Thyroid gland (tissue), 4 donors: Measurements from ENCODE around the gene SRGAP1. TPM values are rescaled to one million over a fixed set of nuclear protein-coding genes. Genes with fewer than 3 reads are reported as not detected.
A peak's percentile ranks its signal among the peaks of the same experiment; 100 is the strongest.

Experiments
- DNase-seq, 2 donors: peaks; one replicate each; pipeline ENCODE4 v3.0.0-alpha.2; 2019
- H3K27ac ChIP-seq, 3 donors: fragments of 200-600 bp; sonication (generic); 1 replicate in 2 of 3; 2 replicates in 1 of 3; pipeline ENCODE4 v1.5.1; 2016 to 2019; ENCODE audit warnings: mild to moderate bottlenecking in 1 of 3, moderate library complexity in 1 of 3
- H3K27me3 ChIP-seq: fragments of 200-600 bp; sonication (generic); one replicate; pipeline ENCODE4 v1.5.1; 2019
- H3K36me3 ChIP-seq, 2 donors: fragments of 200-600 bp; sonication (generic); one replicate each; pipeline ENCODE4 v1.5.1; 2016 to 2019
- H3K4me1 ChIP-seq, 2 donors: fragments of 200-600 bp; sonication (generic); one replicate each; pipeline ENCODE4 v1.5.1; 2017 to 2019
- H3K4me3 ChIP-seq, 3 donors: fragments of 200-600 bp; sonication (generic); replicated peaks in 1 of 3; 1 replicate in 2 of 3; 2 replicates in 1 of 3; pipeline ENCODE4 v1.5.1; 2016; ENCODE audit warnings: mild to moderate bottlenecking in 1 of 3
- H3K9me3 ChIP-seq: fragments of 200-600 bp; sonication (generic); one replicate; pipeline ENCODE4 v1.5.1; 2017
- CTCF ChIP-seq, 6 experiments: fragments of 200-600 bp in 3 of 6; fragments of 450-650 bp in 3 of 6; sonication (generic) in 3 of 6; IDR thresholded peaks; one replicate each; pipeline ENCODE4 v1.5.1; 2016 to 2019; ENCODE audit warnings: antibody characterized with exemption in 6 of 6, mild to moderate bottlenecking in 2 of 6, inconsistent platforms in 1 of 6, moderate library complexity in 1 of 6
- POLR2A ChIP-seq, 2 donors: fragments of 450-650 bp; IDR thresholded peaks; one replicate each; pipeline ENCODE4 v1.6.1; 2017; ENCODE audit warnings: antibody characterized with exemption in 2 of 2, mild to moderate bottlenecking in 2 of 2, moderate library complexity in 1 of 2
- WGBS, 2 donors: methylation state at CpG; one replicate each; pipeline ENCODE4 v1.1.5; 2017; 5-methylcytosine and 5-hydroxymethylcytosine counted together
- intact Hi-C: fragments of 100-400 bp; cut with DNase I; formaldehyde crosslinking; loops from one replicate; pipeline ENCODE4 v1.15.1; 2023
- total RNA-seq, 4 donors: library from RNA; depleted of rRNA; stranded (reverse); fragments of >200 nt; gene quantifications; one replicate each; pipeline ENCODE4 v1.2.3, GENCODE V29; 2016

Gene SRGAP1
- total RNA-seq, 4 donors from 2014 or later, result 14.1 to 26.3 (median 20.9) TPM

- H3K4me1 ChIP-seq, result peaks cover 6 to 9% of the 10 kb centered on the region in 2 donors
- H3K36me3 ChIP-seq, result no peaks in the 10 kb centered on the region
- TF ChIP-seq CTCF (IDR thresholded peaks at IDR 0.05) (no peak), POLR2A (IDR thresholded peaks at IDR 0.05) (no peak)
- H3K9me3 ChIP-seq, result no peaks in the 10 kb centered on the region
- 84 to 90% methylated on average over 6 of the region's 6 CpGs for WGBS, 2 donors
- DNase-seq, result no peak
- no peak overlapping the region for H3K27ac ChIP-seq
- no peaks in the 10 kb centered on the region for H3K27me3 ChIP-seq
- no peak overlapping the region for H3K4me3 ChIP-seq
- intact Hi-C loops, result no loop called here
Measured at GRCh38 chr12:63880742-63881263, 36.3 kb downstream of the SRGAP1 start.

- WGBS, 2 donors, result 50% methylated on average over 2 of the region's 2 CpGs
Measured at GRCh38 chr12:63882844-63883243, 38.3 kb downstream of the SRGAP1 start.

GRCh38 chr12:63885401-63885800, 40.9 kb downstream of the SRGAP1 start:
- Histone ChIP-seq H3K36me3 (no peaks in the 10 kb centered on the region), H3K27me3 (no peaks in the 10 kb centered on the region), H3K4me3 (no peak overlapping the region), H3K4me1 (peaks cover 0 to 24% of the 10 kb centered on the region in 2 donors), H3K27ac (no peak overlapping the region), H3K9me3 (no peaks in the 10 kb centered on the region)
- WGBS, 2 donors, result 91 to 94% methylated on average over 2 of the region's 2 CpGs
- TF ChIP-seq POLR2A (IDR thresholded peaks at IDR 0.05) (no peak), CTCF (IDR thresholded peaks at IDR 0.05) (no peak)
- DNase-seq, result no peak
- intact Hi-C loops, result no loop called here

More at GRCh38 chr12:63882844-63883243, 38.3 kb downstream of the SRGAP1 start:
- no peak overlapping the region for H3K4me3 ChIP-seq
- intact Hi-C loops, result no loop called here
- peaks cover 3 to 6% of the 10 kb centered on the region in 2 donors for H3K4me1 ChIP-seq
- H3K27ac ChIP-seq, result peak overlapping the region in 1 of 3 donors; percentile 25
- DNase-seq, result peak; percentile 61 to 70
- no peaks in the 10 kb centered on the region for H3K9me3 ChIP-seq
- TF ChIP-seq POLR2A (IDR thresholded peaks at IDR 0.05), result no peak
- no peak for TF ChIP-seq CTCF (IDR thresholded peaks at IDR 0.05)
- no peaks in the 10 kb centered on the region for H3K36me3 ChIP-seq
- no peaks in the 10 kb centered on the region for H3K27me3 ChIP-seq

GRCh38 chr12:63888908-63889635, 44.6 kb downstream of the SRGAP1 start:
- intact Hi-C loops, result no loop called here
- Histone ChIP-seq H3K4me1 (peaks cover 0 to 19% of the 10 kb centered on the region in 2 donors), H3K27ac (no peak overlapping the region), H3K27me3 (no peaks in the 10 kb centered on the region), H3K4me3 (no peak overlapping the region), H3K36me3 (no peaks in the 10 kb centered on the region), H3K9me3 (no peaks in the 10 kb centered on the region)
- WGBS, 2 donors, result 93 to 98% methylated on average over 8 of the region's 8 CpGs
- TF ChIP-seq CTCF (IDR thresholded peaks at IDR 0.05) (no peak), POLR2A (IDR thresholded peaks at IDR 0.05) (no peak)
- DNase-seq, result no peak
